Activated B cell treated with CpG ODN at 0.5 μM for 24 hours (primary cell): ENCODE measurements around the gene TEKT5. TPM values are rescaled to one million over a fixed set of nuclear protein-coding genes. Genes with fewer than 3 reads are reported as not detected.

Experiments used
- ATAC-seq: fragments of 200-7000 bp; cut with Tn5 transposase; one replicate; pipeline ENCODE4 v1.10.0; 2021; ENCODE audit warnings: low read depth, mild to moderate bottlenecking, moderate library complexity
- CTCF ChIA-PET: fragments of 350-600 bp; sonication (Branson Sonifier 250); formaldehyde crosslinking; loops from one replicate; lab custom pipeline; 2021; ENCODE audit warnings: antibody characterized with exemption; lab: Charles Lee
- POLR2A ChIA-PET: fragments of 350-600 bp; sonication (Branson Sonifier 250); formaldehyde crosslinking; loops from one replicate; lab custom pipeline; 2021; ENCODE audit warnings: antibody characterized with exemption; lab: Charles Lee
- DNase-seq: peaks from one replicate; pipeline ENCODE4 v3.0.0; 2022
- H3K27ac Mint-ChIP-seq: one replicate; pipeline ENCODE4 v1.8.0; 2020; ENCODE audit warnings: mixed read lengths
- H3K27me3 Mint-ChIP-seq: one replicate; pipeline ENCODE4 v1.8.0; 2021; ENCODE audit warnings: mixed read lengths
- H3K36me3 Mint-ChIP-seq: one replicate; pipeline ENCODE4 v1.8.0; 2021; ENCODE audit warnings: low read depth, mixed read lengths
- H3K4me1 Mint-ChIP-seq: one replicate; pipeline ENCODE4 v1.8.0; 2021; ENCODE audit warnings: mixed read lengths
- H3K4me3 Mint-ChIP-seq: one replicate; pipeline ENCODE4 v1.8.0; 2020; ENCODE audit warnings: mild to moderate bottlenecking, mixed read lengths
- H3K9me3 Mint-ChIP-seq: one replicate; pipeline ENCODE4 v1.8.0; 2020; ENCODE audit warnings: mixed read lengths
- intact Hi-C: fragments of 100-400 bp; cut with micrococcal nuclease; formaldehyde crosslinking; loops from one replicate; pipeline ENCODE4 v1.15.1; 2024
- total RNA-seq: library from RNA; stranded (reverse); gene quantifications from 2 replicates; pipeline ENCODE4 v1.2.3, GENCODE V29; 2022
- TF ChIP-seq, protein P1 (sequence below): fragments of 200-600 bp; IDR thresholded peaks from one replicate; pipeline ENCODE4 v1.8.0; 2022; ENCODE audit warnings: antibody characterized with exemption, mild to moderate bottlenecking

Gene TEKT5
- total RNA-seq, 1 donor from 2014 or later: not detected

DNA sequence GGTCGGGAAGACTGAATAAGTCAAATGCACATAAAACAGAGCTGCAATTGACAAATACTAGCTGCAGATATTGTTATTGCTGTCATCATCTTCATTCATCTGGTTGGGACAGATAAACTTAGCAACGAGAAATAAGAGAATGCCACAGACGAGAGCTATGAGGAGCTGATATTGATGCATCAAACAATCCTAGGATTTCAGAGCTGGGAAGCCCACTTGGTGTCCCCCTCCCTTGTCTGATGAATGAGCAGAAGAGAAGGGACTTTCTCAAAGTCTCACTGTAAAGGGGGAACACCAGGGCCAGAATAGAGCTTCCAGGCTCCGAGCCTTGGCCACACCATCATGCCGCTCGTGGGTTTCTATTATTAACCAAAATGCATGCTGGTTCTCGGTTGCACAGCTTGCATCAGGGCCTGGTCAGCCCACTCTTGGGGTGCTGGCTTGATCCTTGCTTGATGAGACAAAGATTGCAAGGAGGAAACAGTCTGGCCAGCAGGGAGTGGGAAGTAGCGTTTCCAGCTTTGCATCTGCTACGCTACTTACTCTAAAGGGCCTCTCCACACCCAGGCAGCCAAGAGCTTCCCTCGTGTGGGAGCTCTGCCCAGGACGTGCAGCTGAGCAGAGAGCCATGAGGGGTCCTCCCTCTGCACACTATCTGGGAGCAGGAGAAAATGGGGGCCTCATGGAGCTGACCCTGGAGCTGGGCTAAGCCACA, 85.9 kb downstream of the TEKT5 start:
- Mint-ChIP-seq H3K27me3 (peaks cover 10% of the 10 kb centered on the region), H3K4me3 (no peak overlapping the region), H3K9me3 (no peaks in the 10 kb centered on the region), H3K36me3 (no peaks in the 10 kb centered on the region), H3K4me1 (peaks cover 17% of the 10 kb centered on the region), H3K27ac (no peak overlapping the region)
- DNase-seq (no peak), ATAC-seq (no peak)
- TF ChIP-seq, protein P1, sequence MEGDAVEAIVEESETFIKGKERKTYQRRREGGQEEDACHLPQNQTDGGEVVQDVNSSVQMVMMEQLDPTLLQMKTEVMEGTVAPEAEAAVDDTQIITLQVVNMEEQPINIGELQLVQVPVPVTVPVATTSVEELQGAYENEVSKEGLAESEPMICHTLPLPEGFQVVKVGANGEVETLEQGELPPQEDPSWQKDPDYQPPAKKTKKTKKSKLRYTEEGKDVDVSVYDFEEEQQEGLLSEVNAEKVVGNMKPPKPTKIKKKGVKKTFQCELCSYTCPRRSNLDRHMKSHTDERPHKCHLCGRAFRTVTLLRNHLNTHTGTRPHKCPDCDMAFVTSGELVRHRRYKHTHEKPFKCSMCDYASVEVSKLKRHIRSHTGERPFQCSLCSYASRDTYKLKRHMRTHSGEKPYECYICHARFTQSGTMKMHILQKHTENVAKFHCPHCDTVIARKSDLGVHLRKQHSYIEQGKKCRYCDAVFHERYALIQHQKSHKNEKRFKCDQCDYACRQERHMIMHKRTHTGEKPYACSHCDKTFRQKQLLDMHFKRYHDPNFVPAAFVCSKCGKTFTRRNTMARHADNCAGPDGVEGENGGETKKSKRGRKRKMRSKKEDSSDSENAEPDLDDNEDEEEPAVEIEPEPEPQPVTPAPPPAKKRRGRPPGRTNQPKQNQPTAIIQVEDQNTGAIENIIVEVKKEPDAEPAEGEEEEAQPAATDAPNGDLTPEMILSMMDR: no peak
- ChIA-PET CTCF (no interaction called here), POLR2A (no interaction called here)
- intact Hi-C loops: no loop called here

DNA sequence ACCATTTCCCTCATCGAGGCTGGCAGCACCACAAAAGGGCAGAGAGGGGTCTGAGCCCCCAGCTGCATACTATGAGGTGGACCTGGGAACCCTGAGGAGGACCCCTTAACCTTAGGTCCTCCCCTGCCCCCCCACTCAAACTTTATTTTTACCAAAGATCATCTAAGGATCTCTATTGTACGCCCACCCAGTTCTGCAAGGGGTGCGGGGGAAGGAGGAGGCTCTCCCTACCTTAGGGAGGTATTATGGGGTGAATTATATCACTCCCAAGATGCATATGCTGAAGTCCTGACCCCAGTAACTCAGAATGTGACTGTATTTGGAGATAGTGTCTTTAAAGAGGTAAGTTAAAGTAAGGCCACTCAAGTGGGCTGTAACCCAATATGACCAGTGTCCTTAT, 87.6 kb downstream of the TEKT5 start:
- Mint-ChIP-seq H3K4me1 (peaks cover 7% of the 10 kb centered on the region), H3K27me3 (peaks cover 10% of the 10 kb centered on the region), H3K9me3 (no peaks in the 10 kb centered on the region), H3K27ac (no peak overlapping the region), H3K36me3 (no peaks in the 10 kb centered on the region), H3K4me3 (no peak overlapping the region)
- ATAC-seq (no peak), DNase-seq (no peak)
- CTCF ChIA-PET: no interaction called here
- TF ChIP-seq, protein P1: no peak
- intact Hi-C loops: no loop called here
- POLR2A ChIA-PET: no interaction called here

DNA sequence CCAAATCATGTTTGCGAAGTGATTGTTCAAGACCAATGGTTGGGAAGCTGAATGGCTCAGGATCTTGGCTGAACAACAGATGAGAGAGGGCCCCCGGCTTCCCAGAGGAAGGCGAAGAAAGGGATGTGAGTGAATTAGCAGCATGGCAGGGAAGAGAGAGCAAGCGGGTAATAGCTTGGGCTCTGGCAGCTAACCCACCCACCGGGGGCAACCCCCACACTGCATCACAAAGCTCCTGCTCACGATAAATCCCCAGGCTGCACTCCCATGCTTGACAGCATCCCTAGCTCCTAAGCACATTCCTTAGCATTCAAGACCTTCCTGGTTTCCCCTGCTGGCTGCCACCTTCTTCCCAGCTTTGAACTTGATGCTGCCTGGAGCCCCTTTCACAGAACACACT, 88.1 kb downstream of the TEKT5 start:
- POLR2A ChIA-PET: no interaction called here
- Mint-ChIP-seq H3K27me3 (peaks cover 10% of the 10 kb centered on the region), H3K9me3 (no peaks in the 10 kb centered on the region), H3K4me3 (no peak overlapping the region), H3K36me3 (no peaks in the 10 kb centered on the region), H3K4me1 (peaks cover 3% of the 10 kb centered on the region), H3K27ac (no peak overlapping the region)
- ATAC-seq (no peak), DNase-seq (no peak)
- CTCF ChIA-PET: no interaction called here
- TF ChIP-seq, protein P1: no peak
- intact Hi-C loops: no loop called here

DNA sequence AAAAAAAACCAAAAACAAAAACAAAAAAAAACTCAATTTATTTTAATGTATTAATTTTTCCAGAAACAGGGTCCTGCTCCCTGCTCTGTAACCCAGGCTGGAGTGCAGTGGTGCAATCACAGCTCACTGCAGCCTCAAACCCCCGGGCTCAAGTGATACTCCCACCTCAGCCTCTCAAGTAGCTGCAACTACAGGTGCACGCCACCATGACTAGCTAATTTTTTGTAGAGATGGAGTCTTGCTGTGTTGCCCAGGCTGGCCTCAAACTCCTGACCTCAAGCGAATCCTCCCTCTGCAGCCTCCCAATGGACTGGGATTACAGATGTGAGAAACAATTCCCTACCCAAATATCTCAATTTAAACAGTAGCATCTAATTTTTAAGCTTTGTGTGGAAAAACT, 89.1 kb downstream of the TEKT5 start:
- Mint-ChIP-seq H3K9me3 (no peaks in the 10 kb centered on the region), H3K27me3 (peaks cover 10% of the 10 kb centered on the region), H3K36me3 (no peaks in the 10 kb centered on the region), H3K4me3 (no peak overlapping the region), H3K4me1 (no peaks in the 10 kb centered on the region), H3K27ac (no peak overlapping the region)
- no peak for DNase-seq
- POLR2A ChIA-PET: no interaction called here
- TF ChIP-seq, protein P1: no peak
- intact Hi-C loops: no loop called here
- CTCF ChIA-PET: no interaction called here
- ATAC-seq: no peak

DNA sequence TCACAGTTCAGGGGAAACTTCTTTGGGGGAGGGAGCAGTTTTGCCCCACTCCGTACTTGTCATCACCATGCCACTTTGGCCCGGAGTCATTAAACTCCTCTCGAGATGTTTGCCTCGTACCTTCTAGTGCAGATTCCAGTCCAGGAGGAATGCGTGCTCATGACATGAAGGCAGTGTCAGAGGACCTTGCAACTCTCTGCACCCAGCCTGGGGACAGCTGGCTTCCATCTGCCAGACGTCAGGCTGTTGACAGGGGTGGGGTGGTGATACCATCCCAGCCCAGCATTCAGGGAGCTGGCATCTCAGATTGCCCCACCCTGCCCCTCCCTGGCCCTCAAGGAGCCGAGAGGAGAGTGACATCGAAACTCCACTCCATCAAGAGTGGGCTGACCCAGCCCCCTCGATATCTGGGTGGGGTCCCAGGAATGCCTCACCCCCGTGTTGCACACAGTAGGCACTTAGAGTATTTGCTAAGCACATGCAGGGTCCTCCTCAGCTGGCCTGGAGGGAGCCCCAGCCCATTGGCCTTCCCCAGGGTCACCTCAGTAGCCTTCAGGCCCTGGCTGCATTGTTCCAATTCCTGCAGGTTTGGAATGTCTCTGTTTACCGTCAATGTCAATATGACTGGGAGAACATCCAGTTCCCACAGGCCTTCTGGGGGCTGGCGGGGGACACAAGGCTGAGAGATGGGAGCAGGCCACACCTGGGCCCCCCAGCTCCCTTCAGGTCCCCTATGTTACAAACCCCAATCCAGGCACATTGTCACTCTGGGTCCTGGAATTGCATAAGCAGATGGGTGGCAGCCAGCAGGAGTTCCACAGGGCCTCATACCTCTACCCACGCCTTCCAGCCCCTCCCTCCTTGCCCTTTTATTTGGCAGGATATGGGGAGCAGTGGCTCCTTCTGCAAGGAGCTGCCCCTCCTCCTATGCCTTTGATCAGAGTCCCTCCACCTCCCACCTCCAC, 93.0 kb downstream of the TEKT5 start:
- no peak for ATAC-seq
- peaks cover 16% of the 10 kb centered on the region for H3K27me3 Mint-ChIP-seq
- no peak overlapping the region for H3K4me3 Mint-ChIP-seq
- no peaks in the 10 kb centered on the region for H3K36me3 Mint-ChIP-seq
- ChIA-PET CTCF (interaction anchor here (1.8 kb wide), 1 partner anchor 87 kb away, joined by 3 read pairs; no protein-coding TSS in a partner anchor), POLR2A (no interaction called here)
- peaks cover 28% of the 10 kb centered on the region for H3K4me1 Mint-ChIP-seq
- H3K9me3 Mint-ChIP-seq: peaks cover 4% of the 10 kb centered on the region
- H3K27ac Mint-ChIP-seq: no peak overlapping the region
- DNase-seq: no peak
- intact Hi-C loops: no loop called here
- TF ChIP-seq, protein P1: no peak
